Smooth muscle cell (in vitro differentiated cells): ENCODE results near the gene PPIF. TPM values are rescaled to one million over a fixed set of nuclear protein-coding genes. Genes with fewer than 3 reads are reported as not detected.

Source experiments
- DNase-seq: peaks from one replicate; lab custom pipeline; 2025; ENCODE audit not compliant: unreplicated experiment; lab: John Stamatoyannopoulos, UW
- H2AFZ ChIP-seq: fragments of 200-600 bp; sonication (generic); 2 replicates; pipeline ENCODE4 v1.6.0; 2016; ENCODE audit warnings: antibody characterized with exemption, low read depth, mild to moderate bottlenecking
- H3F3A ChIP-seq: fragments of 200-600 bp; sonication (generic); 2 replicates; pipeline ENCODE4 v1.6.0; 2017; ENCODE audit warnings: antibody characterized with exemption, low read depth
- H3K27ac ChIP-seq: fragments of 200-600 bp; sonication (generic); 2 replicates; pipeline ENCODE4 v1.5.1; 2016; ENCODE audit warnings: low read depth, mild to moderate bottlenecking
- H3K27me3 ChIP-seq: fragments of 200-600 bp; sonication (generic); 2 replicates; pipeline ENCODE4 v1.6.1; 2016; ENCODE audit warnings: low read depth, mild to moderate bottlenecking
- H3K36me3 ChIP-seq: fragments of 200-600 bp; sonication (generic); 2 replicates; pipeline ENCODE4 v1.5.1; 2016; ENCODE audit warnings: low read depth
- H3K4me1 ChIP-seq: fragments of 200-600 bp; sonication (generic); 2 replicates; pipeline ENCODE4 v1.5.1; 2016; ENCODE audit warnings: low read depth
- H3K4me2 ChIP-seq: fragments of 200-600 bp; sonication (generic); 2 replicates; pipeline ENCODE4 v1.6.0; 2016; ENCODE audit warnings: mild to moderate bottlenecking
- H3K4me3 ChIP-seq: fragments of 200-600 bp; sonication (generic); 2 replicates; pipeline ENCODE4 v1.5.1; 2016; ENCODE audit warnings: mild to moderate bottlenecking
- H3K79me2 ChIP-seq: fragments of 200-600 bp; sonication (generic); 2 replicates; pipeline ENCODE4 v1.6.0; 2016; ENCODE audit warnings: low read depth, mild to moderate bottlenecking
- H3K9ac ChIP-seq: fragments of 200-600 bp; sonication (generic); 2 replicates; pipeline ENCODE4 v1.6.0; 2016; ENCODE audit warnings: low read depth
- H3K9me3 ChIP-seq: fragments of 200-600 bp; sonication (generic); replicated peaks from 2 replicates; pipeline ENCODE4 v1.5.1; 2016; ENCODE audit warnings: low read depth
- H4K20me1 ChIP-seq: fragments of 200-600 bp; sonication (generic); 2 replicates; pipeline ENCODE4 v1.6.0; 2016; ENCODE audit warnings: low read depth
- WGBS: methylation state at CpG from one replicate; pipeline ENCODE4 v1.1.7; 2016; ENCODE audit warnings: low lambda C conversion rate; 5-methylcytosine and 5-hydroxymethylcytosine counted together
- polyA plus RNA-seq: library from polyadenylated mRNA; unstranded; fragments of >200 nt; fragmentation: Nextera tagmentation; extraction: Ambion mirVana; gene quantifications from 2 replicates; pipeline ENCODE4 v1.2.1, GENCODE V29; 2016
- total RNA-seq: library from RNA; depleted of rRNA; stranded (reverse); fragments of >200 nt; gene quantifications from 2 replicates; pipeline ENCODE4 v1.2.3, GENCODE V29; 2014
- TF ChIP-seq, protein P1 (sequence below): fragments of 200-600 bp; sonication (generic); IDR thresholded peaks from 2 replicates; pipeline ENCODE4 v1.5.1; 2017; ENCODE audit warnings: borderline replicate concordance, mild to moderate bottlenecking, antibody characterized with exemption; ENCODE audit not compliant: insufficient read depth, poor library complexity, severe bottlenecking

PPIF gene
- total and polyA plus RNA-seq, 2 experiments from 2014 or later, result 24.3 to 29.7 TPM

DNA sequence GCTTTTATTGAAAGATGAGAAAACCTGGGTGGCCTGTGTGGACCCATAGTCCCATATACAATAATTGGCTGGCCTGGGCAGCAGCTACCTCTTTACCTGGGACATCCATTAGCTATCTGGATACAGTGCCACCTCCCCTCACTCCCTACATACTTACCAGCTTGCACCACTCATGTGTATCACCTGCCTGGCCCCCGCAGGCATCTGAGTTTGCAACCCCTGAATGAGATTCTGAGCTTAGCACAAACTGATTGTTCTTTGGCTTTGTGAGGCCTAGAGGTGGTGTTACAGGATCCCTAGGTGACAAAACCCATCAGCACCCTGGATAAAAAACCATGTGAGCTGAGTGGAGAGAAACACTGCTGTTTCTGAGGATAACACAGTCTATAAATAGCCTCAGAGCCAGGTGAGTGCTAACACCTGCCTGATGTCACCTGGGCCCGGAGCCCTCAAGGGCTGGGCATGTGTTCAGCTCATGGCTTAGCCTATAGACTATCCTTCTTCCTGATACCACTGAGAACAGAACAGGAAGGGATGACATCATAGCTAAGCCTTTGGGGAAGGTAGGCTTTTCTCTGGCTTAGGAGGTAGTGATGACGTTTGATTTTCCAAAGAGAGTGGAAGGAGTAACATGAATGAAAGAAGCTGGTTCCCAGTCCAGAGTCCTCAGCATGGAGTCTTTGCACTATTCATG, 2.6 kb upstream of the PPIF start:
- TF ChIP-seq, protein P1, sequence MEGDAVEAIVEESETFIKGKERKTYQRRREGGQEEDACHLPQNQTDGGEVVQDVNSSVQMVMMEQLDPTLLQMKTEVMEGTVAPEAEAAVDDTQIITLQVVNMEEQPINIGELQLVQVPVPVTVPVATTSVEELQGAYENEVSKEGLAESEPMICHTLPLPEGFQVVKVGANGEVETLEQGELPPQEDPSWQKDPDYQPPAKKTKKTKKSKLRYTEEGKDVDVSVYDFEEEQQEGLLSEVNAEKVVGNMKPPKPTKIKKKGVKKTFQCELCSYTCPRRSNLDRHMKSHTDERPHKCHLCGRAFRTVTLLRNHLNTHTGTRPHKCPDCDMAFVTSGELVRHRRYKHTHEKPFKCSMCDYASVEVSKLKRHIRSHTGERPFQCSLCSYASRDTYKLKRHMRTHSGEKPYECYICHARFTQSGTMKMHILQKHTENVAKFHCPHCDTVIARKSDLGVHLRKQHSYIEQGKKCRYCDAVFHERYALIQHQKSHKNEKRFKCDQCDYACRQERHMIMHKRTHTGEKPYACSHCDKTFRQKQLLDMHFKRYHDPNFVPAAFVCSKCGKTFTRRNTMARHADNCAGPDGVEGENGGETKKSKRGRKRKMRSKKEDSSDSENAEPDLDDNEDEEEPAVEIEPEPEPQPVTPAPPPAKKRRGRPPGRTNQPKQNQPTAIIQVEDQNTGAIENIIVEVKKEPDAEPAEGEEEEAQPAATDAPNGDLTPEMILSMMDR, result no peak
- no peaks in the 10 kb centered on the region for H3K9me3 ChIP-seq
- H2AFZ ChIP-seq, result no peak overlapping the region
- no peak for DNase-seq
- no peak overlapping the region for H3K27ac ChIP-seq
- H3K4me3 ChIP-seq, result no peak overlapping the region
- H3K27me3 ChIP-seq, result no peaks in the 10 kb centered on the region
- H3F3A ChIP-seq, result no peaks in the 10 kb centered on the region
- H3K36me3 ChIP-seq, result no peaks in the 10 kb centered on the region
- peaks cover 17% of the 10 kb centered on the region for H3K79me2 ChIP-seq
- peaks cover 16% of the 10 kb centered on the region for H4K20me1 ChIP-seq
- no peak overlapping the region for H3K9ac ChIP-seq
- WGBS, result 66% methylated on average over 3 of the region's 3 CpGs
- peaks cover 7% of the 10 kb centered on the region for H3K4me1 ChIP-seq
- H3K4me2 ChIP-seq, result no peak overlapping the region

DNA sequence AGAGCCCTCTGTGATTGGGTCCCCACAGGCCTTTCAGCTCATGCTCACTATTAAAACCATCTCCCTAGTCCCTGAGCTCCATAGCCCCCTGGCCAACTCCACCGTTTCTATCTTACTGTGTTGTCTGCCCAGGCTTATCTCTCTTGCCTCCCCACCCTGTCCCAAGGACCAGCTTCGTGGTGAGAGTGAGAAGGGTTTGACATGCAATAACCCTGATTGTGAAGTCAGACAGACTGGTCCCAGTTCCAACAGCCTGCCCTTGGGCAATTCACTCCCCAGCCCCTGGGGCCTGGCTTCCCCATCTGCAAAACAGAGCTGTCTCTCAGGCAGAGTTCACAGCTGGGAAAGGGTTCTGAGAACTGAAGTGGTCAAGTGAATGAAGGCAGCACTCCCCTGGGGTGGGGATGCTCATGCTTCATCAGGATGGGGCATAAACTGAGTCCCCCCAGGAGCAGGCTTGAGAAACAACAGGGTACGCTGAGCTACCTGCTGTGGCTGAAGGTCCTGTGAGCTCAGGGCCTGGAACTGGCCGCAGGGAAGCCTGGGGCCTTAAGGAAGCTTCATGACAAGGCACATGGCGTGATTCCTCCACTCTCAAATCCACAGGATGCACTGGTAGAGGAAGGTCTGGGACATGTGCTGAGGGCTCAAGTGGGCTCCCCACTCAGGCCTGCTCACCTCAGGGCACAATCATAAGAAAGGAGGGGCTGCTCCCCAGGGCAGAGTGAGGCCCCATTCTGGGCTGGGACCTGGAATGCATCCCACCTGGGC, 1.8 kb upstream of the PPIF start:
- H3K4me3 ChIP-seq, result no peak overlapping the region
- 71% methylated on average over 5 of the region's 5 CpGs for WGBS
- no peak overlapping the region for H3K4me2 ChIP-seq
- H3K9ac ChIP-seq, result no peak overlapping the region
- H2AFZ ChIP-seq, result no peak overlapping the region
- H3F3A ChIP-seq, result no peaks in the 10 kb centered on the region
- H3K27ac ChIP-seq, result no peak overlapping the region
- peaks cover 7% of the 10 kb centered on the region for H3K4me1 ChIP-seq
- TF ChIP-seq, protein P1, result no peak
- no peaks in the 10 kb centered on the region for H3K9me3 ChIP-seq
- peaks cover 24% of the 10 kb centered on the region for H4K20me1 ChIP-seq
- H3K79me2 ChIP-seq, result peaks cover 17% of the 10 kb centered on the region
- no peak for DNase-seq
- no peaks in the 10 kb centered on the region for H3K36me3 ChIP-seq
- no peaks in the 10 kb centered on the region for H3K27me3 ChIP-seq

DNA sequence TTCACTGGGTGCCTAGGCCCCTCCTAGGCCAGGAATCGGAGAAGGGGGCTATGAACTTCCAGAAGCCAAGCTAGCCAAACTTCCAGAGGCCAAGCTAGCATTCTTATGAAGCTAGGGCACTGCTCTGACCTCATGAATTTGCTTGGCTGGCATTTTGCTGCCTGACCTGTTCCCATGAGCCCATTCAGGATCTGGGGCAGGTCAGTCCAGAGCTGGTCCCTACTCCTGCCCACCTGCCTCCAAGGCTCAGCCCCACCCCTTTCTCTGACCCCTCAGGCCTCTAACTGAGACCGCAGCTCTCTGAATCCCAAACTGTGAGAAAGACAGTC, 1.3 kb upstream of the PPIF start:
- Histone ChIP-seq H3K27me3 (no peaks in the 10 kb centered on the region), H3K27ac (no peak overlapping the region), H3K4me2 (no peak overlapping the region), H3K9me3 (no peaks in the 10 kb centered on the region), H3K36me3 (no peaks in the 10 kb centered on the region), H3F3A (no peaks in the 10 kb centered on the region), H2AFZ (no peak overlapping the region), H3K9ac (no peak overlapping the region), H3K79me2 (peaks cover 17% of the 10 kb centered on the region), H3K4me3 (no peak overlapping the region), H4K20me1 (peaks cover 30% of the 10 kb centered on the region), H3K4me1 (peaks cover 7% of the 10 kb centered on the region)
- no peak for DNase-seq
- WGBS, result 91% methylated on average over 2 of the region's 2 CpGs
- TF ChIP-seq, protein P1, result no peak
